Stimulated activated CD4-positive, alpha-beta T cell treated with anti-CD3 and anti-CD28 coated beads, TNF-alpha, amount 100 ng/mL, for 4 hours (primary cell): ENCODE data around the gene TMEM108.

Source experiments
- DNase-seq, 3 experiments: peaks; one replicate each; pipeline ENCODE4 v3.0.0-alpha.2; 2020; ENCODE audit warnings: low read depth in 3 of 3

Gene TMEM108

GRCh38 chr3:133383741-133384140 is 345.6 kb downstream of the TMEM108 start:
- no peak for DNase-seq

- DNase-seq: no peak
Measured at GRCh38 chr3:133384331-133385027, 346.3 kb downstream of the TMEM108 start.

- no peak for DNase-seq
Measured at GRCh38 chr3:133386876-133387275, 348.7 kb downstream of the TMEM108 start.

GRCh38 chr3:133387341-133387740 is 349.1 kb downstream of the TMEM108 start:
- DNase-seq: no peak

GRCh38 chr3:133388696-133389395 is 350.7 kb downstream of the TMEM108 start:
- DNase-seq: no peak

- no peak for DNase-seq
Measured at GRCh38 chr3:133390715-133391114, 352.5 kb downstream of the TMEM108 start.

- DNase-seq: no peak
Measured at GRCh38 chr3:133393204-133393603, 355.0 kb downstream of the TMEM108 start.

- no peak for DNase-seq
Measured at GRCh38 chr3:133393691-133394474, 355.7 kb downstream of the TMEM108 start.

GRCh38 chr3:133394561-133395311 is 356.5 kb downstream of the TMEM108 start:
- DNase-seq: no peak

GRCh38 chr3:133396906-133397305 is 358.7 kb downstream of the TMEM108 start:
- no peak for DNase-seq

- DNase-seq: no peak
Measured at GRCh38 chr3:133400006-133400515, 361.9 kb downstream of the TMEM108 start, which contains the start of gene BFSP2. Gene BFSP2, plus strand, starts transcription at chr3:133400056. Its CDS starts 28 bp downstream, at chr3:133400084.

- DNase-seq: no peak
Measured at GRCh38 chr3:133401374-133402135, 363.4 kb downstream of the TMEM108 start.

GRCh38 chr3:133404920-133405319 is 366.7 kb downstream of the TMEM108 start:
- DNase-seq: no peak

- DNase-seq: no peak
Measured at GRCh38 chr3:133408366-133408765, 370.2 kb downstream of the TMEM108 start.

GRCh38 chr3:133408961-133409360 is 370.8 kb downstream of the TMEM108 start:
- DNase-seq: no peak

GRCh38 chr3:133410191-133410892 is 372.2 kb downstream of the TMEM108 start:
- DNase-seq: peak in 1 of 3 experiments; percentile 5

GRCh38 chr3:133412183-133413132 is 374.3 kb downstream of the TMEM108 start:
- DNase-seq: no peak

- no peak for DNase-seq
Measured at GRCh38 chr3:133413161-133414020, 375.2 kb downstream of the TMEM108 start.
